ENCODE results near the gene MAP7D3.

DNA sequence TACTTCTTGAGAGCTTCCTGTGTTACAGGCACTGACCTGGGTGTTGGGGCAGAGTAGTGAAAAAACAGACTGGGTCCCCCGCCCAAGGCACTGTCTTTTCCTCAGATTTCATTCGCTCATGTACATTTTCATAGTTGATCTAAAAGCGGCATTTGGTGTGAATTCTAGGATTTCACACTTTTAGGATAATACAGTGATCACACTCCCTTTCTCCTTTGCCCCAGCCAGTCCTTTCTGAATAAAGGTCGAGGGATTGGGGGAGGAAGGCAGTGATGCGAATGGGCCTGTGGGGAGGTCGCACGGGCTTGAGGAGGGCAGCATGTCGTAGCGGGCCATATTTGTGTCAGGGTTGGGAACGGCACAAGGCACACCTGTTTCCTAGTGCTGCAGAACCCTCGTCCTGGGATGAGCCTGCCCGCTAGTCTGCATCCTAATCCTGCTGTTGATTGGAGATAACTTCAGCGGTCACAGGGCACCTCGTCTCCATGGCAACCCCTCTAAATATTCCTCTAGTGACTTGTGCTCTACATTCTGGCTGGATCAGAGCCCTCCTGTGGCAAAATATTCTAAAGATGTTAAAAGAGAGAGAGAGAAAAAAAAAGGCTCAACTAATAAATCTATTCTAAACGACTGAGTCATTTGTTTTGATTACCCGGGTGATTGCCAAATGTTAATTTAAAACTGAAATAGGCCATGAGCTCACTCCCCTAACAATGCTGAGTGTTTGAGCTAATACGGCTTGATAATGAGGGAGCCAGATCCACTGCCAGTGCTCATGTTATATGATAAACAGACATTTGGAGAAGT, 82.1 kb downstream of the MAP7D3 start:
- TF ChIP-seq, protein P1, sequence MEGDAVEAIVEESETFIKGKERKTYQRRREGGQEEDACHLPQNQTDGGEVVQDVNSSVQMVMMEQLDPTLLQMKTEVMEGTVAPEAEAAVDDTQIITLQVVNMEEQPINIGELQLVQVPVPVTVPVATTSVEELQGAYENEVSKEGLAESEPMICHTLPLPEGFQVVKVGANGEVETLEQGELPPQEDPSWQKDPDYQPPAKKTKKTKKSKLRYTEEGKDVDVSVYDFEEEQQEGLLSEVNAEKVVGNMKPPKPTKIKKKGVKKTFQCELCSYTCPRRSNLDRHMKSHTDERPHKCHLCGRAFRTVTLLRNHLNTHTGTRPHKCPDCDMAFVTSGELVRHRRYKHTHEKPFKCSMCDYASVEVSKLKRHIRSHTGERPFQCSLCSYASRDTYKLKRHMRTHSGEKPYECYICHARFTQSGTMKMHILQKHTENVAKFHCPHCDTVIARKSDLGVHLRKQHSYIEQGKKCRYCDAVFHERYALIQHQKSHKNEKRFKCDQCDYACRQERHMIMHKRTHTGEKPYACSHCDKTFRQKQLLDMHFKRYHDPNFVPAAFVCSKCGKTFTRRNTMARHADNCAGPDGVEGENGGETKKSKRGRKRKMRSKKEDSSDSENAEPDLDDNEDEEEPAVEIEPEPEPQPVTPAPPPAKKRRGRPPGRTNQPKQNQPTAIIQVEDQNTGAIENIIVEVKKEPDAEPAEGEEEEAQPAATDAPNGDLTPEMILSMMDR (conservative IDR thresholded peaks at IDR 0.05 in 1 of 2, IDR thresholded peaks at IDR 0.05 in 1 of 2; ENCODE audit: low read depth in 1 of 2, low read length in 2 of 2), result no peak
- no peak for TF ChIP-seq EZH2 (IDR thresholded peaks at IDR 0.05; ENCODE audit: low read length, missing control alignments)
